ENCODE measurements around the gene CSGALNACT2. TPM values are rescaled to one million over a fixed set of nuclear protein-coding genes. Genes with fewer than 3 reads are reported as not detected.

CSGALNACT2 gene
- total and polyA plus RNA-seq, 9 of the 15 experiments (the other 6 are each of a cell fraction or from before 2014, with no cell fraction given): 1.4 to 7.3 (median 3.5) TPM

DNA sequence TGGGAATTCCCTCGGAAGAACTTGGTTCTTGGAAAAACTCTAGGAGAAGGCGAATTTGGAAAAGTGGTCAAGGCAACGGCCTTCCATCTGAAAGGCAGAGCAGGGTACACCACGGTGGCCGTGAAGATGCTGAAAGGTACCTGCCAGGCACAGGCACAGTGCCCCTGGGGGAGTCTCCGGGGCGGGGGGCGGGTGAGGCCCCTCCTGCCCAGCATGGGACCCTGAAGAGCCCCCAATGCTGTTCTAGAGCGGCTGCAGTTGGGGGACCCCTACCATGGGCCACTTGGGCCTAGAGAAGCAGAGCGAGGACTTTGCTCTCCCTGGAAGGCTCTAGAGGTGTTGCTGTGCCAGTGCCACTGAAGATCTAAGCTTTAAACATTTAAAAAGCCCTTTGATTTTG is 21.6 kb upstream of the CSGALNACT2 start:
- Histone ChIP-seq H3K36me3 (ENCODE audit: control insufficient read depth, insufficient read depth, low read length) (no peaks in the 10 kb centered on the region), H3K9ac (ENCODE audit: insufficient read depth in 1 of 2, low read depth in 2 of 2, low read length in 2 of 2) (no peak overlapping the region), H3K79me2 (ENCODE audit: control insufficient read depth, insufficient read depth, low read length) (no peaks in the 10 kb centered on the region), H3K4me3 (no peak overlapping the region), H3K27ac (ENCODE audit: extremely low read depth, low read depth, low read length) (no peak overlapping the region), H2AFZ (ENCODE audit: low read depth, low read length) (no peak overlapping the region), H4K20me1 (replicated peaks; ENCODE audit: control insufficient read depth, insufficient read depth, low read length) (peaks cover 12% of the 10 kb centered on the region), H3K27me3 (ENCODE audit: control insufficient read depth in 2 of 2, insufficient read depth in 2 of 2, low read length in 2 of 2) (peaks cover 23 to 93% of the 10 kb centered on the region in 2 experiments; a peak in 4 of 5 replicates), H3K9me1 (ENCODE audit: control insufficient read depth, insufficient read depth, low read length) (no peaks in the 10 kb centered on the region), H3K4me1 (replicated peaks in 1 of 2; ENCODE audit: control insufficient read depth in 2 of 2, insufficient read depth in 2 of 2, low read length in 2 of 2) (peaks cover 0 to 21% of the 10 kb centered on the region in 2 experiments; a peak in 1 of 5 replicates), H3K4me2 (ENCODE audit: insufficient read depth, low read length) (no peak overlapping the region), H3K9me3 (replicated peaks; ENCODE audit: control insufficient read depth, insufficient read depth, low read depth, low read length) (no peaks in the 10 kb centered on the region)
- POLR2A ChIA-PET: no interaction called here
- no TSS peak for BruUV-seq (replicated peaks)
- CTCF ChIA-PET (ENCODE audit: low intra/inter-chr PET ratio): no interaction called here
- no peak for TF ChIP-seq NONO (IDR thresholded peaks at IDR 0.05; ENCODE audit: low read depth in 2 of 2, low read length in 1 of 2)
- WGBS (ENCODE audit: insufficient coverage, low coverage, missing lambda C conversion rate): 3% methylated on average over 9 of the region's 10 CpGs
- no peak for ATAC-seq
- in situ Hi-C loops (cut with MboI): no loop called here
- no peak for DNase-seq (ENCODE audit: extremely low read depth in 1 of 4, low spot score in 3 of 4)
- intact Hi-C loops (cut with micrococcal nuclease): no loop called here
- no peak for FAIRE-seq

DNA sequence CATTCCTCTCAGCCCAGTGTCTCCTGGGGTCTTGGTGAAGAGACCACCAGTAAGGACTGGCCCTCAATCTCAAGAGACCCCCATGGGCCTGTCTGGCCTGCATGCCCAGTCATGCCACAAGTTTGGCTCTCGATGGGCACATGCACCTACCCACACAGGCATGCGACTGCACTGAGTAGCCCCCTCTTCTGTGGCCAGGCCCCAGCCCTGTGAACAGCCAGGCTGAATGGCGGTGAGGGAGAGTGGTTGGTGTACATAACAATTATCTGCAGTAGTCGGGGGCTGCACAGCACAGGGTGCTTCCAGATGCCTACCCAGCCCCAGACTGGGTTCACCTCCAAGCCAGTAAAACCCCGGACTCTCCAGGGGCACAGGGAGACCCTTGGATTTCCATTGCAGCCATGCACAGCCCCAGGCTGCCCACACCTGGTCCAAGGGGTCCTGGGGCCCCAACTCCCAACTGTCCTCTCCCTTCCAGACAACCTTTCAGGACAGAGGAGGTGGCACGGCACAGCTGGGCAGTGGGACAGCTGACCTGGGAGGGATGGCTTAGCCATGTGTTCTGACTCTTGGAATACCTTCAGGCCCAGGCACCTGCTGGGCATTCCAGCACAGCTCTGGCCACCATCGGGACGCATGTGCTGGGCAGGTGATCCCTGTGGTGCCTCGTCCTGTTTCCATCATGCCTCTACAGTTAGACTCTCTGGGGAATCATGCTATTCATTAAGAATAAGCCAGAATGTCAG is 21.0 kb upstream of the CSGALNACT2 start:
- TF ChIP-seq SRSF3 (IDR thresholded peaks at IDR 0.05; ENCODE audit: insufficient read depth, low read length): no peak
- TF ChIP-seq ZNF354B (CRISPR knock-in tag; IDR thresholded peaks at IDR 0.05): no peak
- TF ChIP-seq NR4A1 (CRISPR knock-in tag; IDR thresholded peaks at IDR 0.05): no peak
- no peak for TF ChIP-seq NR4A1 (tag; IDR thresholded peaks at IDR 0.05)
- TF ChIP-seq ZNF274 (IDR thresholded peaks at IDR 0.05; ENCODE audit: borderline replicate concordance, low read depth, low read length): no peak
- no peak for TF ChIP-seq MYBL2 (IDR thresholded peaks at IDR 0.05; ENCODE audit: low read depth)
- no peak for TF ChIP-seq MYBL2 (CRISPR knock-in tag; IDR thresholded peaks at IDR 0.05; ENCODE audit: borderline replicate concordance)
- no peak for TF ChIP-seq ZC3H4 (CRISPR knock-in tag; IDR thresholded peaks at IDR 0.05; ENCODE audit: borderline replicate concordance)
- TF ChIP-seq, protein P1, sequence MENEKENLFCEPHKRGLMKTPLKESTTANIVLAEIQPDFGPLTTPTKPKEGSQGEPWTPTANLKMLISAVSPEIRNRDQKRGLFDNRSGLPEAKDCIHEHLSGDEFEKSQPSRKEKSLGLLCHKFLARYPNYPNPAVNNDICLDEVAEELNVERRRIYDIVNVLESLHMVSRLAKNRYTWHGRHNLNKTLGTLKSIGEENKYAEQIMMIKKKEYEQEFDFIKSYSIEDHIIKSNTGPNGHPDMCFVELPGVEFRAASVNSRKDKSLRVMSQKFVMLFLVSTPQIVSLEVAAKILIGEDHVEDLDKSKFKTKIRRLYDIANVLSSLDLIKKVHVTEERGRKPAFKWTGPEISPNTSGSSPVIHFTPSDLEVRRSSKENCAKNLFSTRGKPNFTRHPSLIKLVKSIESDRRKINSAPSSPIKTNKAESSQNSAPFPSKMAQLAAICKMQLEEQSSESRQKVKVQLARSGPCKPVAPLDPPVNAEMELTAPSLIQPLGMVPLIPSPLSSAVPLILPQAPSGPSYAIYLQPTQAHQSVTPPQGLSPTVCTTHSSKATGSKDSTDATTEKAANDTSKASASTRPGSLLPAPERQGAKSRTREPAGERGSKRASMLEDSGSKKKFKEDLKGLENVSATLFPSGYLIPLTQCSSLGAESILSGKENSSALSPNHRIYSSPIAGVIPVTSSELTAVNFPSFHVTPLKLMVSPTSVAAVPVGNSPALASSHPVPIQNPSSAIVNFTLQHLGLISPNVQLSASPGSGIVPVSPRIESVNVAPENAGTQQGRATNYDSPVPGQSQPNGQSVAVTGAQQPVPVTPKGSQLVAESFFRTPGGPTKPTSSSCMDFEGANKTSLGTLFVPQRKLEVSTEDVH (IDR thresholded peaks at IDR 0.05; ENCODE audit: low read depth, partially characterized antibody): no peak
- TF ChIP-seq, protein P2, sequence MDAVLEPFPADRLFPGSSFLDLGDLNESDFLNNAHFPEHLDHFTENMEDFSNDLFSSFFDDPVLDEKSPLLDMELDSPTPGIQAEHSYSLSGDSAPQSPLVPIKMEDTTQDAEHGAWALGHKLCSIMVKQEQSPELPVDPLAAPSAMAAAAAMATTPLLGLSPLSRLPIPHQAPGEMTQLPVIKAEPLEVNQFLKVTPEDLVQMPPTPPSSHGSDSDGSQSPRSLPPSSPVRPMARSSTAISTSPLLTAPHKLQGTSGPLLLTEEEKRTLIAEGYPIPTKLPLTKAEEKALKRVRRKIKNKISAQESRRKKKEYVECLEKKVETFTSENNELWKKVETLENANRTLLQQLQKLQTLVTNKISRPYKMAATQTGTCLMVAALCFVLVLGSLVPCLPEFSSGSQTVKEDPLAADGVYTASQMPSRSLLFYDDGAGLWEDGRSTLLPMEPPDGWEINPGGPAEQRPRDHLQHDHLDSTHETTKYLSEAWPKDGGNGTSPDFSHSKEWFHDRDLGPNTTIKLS (IDR thresholded peaks at IDR 0.05; ENCODE audit: borderline replicate concordance, low read depth): no peak
- H3K27ac ChIP-seq (ENCODE audit: extremely low read depth, low read depth, low read length): no peak overlapping the region
- no peaks in the 10 kb centered on the region for H3K9me3 ChIP-seq (replicated peaks; ENCODE audit: control insufficient read depth, insufficient read depth, low read depth, low read length)
- H2AFZ ChIP-seq (ENCODE audit: low read depth, low read length): no peak overlapping the region
- POLR2A ChIA-PET: interaction anchor here (0.8 kb wide), 1 partner anchor 78 kb away, joined by 3 read pairs; no protein-coding TSS in a partner anchor
- no peak for ATAC-seq
- 0% methylated on average over 9 of the region's 9 CpGs for WGBS (ENCODE audit: insufficient coverage, low coverage, missing lambda C conversion rate)
- no peaks in the 10 kb centered on the region for H3K36me3 ChIP-seq (ENCODE audit: control insufficient read depth, insufficient read depth, low read length)
- H4K20me1 ChIP-seq (replicated peaks; ENCODE audit: control insufficient read depth, insufficient read depth, low read length): peaks cover 12% of the 10 kb centered on the region
- in situ Hi-C loops (cut with MboI) (no loop called here), intact Hi-C loops (cut with micrococcal nuclease) (no loop called here)
- no TSS peak for BruUV-seq (replicated peaks)
- H3K79me2 ChIP-seq (ENCODE audit: control insufficient read depth, insufficient read depth, low read length): no peaks in the 10 kb centered on the region
- no peak overlapping the region for H3K9ac ChIP-seq (ENCODE audit: insufficient read depth in 1 of 2, low read depth in 2 of 2, low read length in 2 of 2)
- CTCF ChIA-PET (ENCODE audit: low intra/inter-chr PET ratio): no interaction called here
- no peaks in the 10 kb centered on the region for H3K9me1 ChIP-seq (ENCODE audit: control insufficient read depth, insufficient read depth, low read length)
- peaks cover 21 to 92% of the 10 kb centered on the region in 2 experiments; a peak in 4 of 5 replicates for H3K27me3 ChIP-seq (ENCODE audit: control insufficient read depth in 2 of 2, insufficient read depth in 2 of 2, low read length in 2 of 2)
- DNase-seq (ENCODE audit: extremely low read depth in 1 of 4, low spot score in 3 of 4): no peak
- no peak overlapping the region for H3K4me3 ChIP-seq
- peaks cover 0 to 21% of the 10 kb centered on the region in 2 experiments; a peak in 1 of 5 replicates for H3K4me1 ChIP-seq (replicated peaks in 1 of 2; ENCODE audit: control insufficient read depth in 2 of 2, insufficient read depth in 2 of 2, low read length in 2 of 2)
- no peak overlapping the region for H3K4me2 ChIP-seq (ENCODE audit: insufficient read depth, low read length)
- no peak for FAIRE-seq
